Keratinocyte (primary cell): ENCODE results near the gene CLRN1.

Experiments
- EZH2 ChIP-seq: IDR thresholded peaks from one replicate; pipeline ENCODE4 v1.6.1; 2012; ENCODE audit warnings: inconsistent platforms, mild to moderate bottlenecking, low read length, moderate library complexity
- TF ChIP-seq, protein P1 (sequence below), 3 experiments: IDR thresholded peaks in 1 of 3; conservative IDR thresholded peaks in 1 of 3; optimal IDR thresholded peaks in 1 of 3; 2 replicates in 2 of 3; 3 replicates in 1 of 3; pipeline versions ENCODE3 to v1.5.1; 2011; ENCODE audit warnings: low read length in 3 of 3, mild to moderate bottlenecking in 3 of 3, moderate library complexity in 2 of 3, control low read depth in 1 of 3, inconsistent platforms in 1 of 3; ENCODE audit not compliant: insufficient read depth in 2 of 3; ENCODE audit errors: extremely low read depth in 1 of 3

DNA sequence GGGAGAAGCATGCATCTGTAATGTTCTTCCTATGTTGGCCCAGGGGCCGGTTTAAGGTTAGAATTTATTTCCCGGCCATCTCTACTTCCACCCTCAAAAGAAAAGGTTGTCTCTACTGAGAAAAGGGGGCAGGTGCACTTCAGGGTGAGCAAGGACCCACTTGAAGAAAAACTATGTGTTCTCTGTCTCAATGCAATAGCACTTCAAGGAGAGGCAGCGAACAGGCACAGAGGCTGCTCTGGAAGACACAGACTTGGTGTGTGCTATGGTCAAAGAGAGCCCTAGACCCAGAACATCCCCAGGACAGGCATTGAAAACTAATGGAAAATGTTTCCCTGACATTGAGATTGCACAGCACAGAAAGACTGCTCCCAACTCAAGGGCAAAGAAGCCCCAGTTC lies 74.9 kb downstream of the CLRN1 start:
- TF ChIP-seq, protein P1, sequence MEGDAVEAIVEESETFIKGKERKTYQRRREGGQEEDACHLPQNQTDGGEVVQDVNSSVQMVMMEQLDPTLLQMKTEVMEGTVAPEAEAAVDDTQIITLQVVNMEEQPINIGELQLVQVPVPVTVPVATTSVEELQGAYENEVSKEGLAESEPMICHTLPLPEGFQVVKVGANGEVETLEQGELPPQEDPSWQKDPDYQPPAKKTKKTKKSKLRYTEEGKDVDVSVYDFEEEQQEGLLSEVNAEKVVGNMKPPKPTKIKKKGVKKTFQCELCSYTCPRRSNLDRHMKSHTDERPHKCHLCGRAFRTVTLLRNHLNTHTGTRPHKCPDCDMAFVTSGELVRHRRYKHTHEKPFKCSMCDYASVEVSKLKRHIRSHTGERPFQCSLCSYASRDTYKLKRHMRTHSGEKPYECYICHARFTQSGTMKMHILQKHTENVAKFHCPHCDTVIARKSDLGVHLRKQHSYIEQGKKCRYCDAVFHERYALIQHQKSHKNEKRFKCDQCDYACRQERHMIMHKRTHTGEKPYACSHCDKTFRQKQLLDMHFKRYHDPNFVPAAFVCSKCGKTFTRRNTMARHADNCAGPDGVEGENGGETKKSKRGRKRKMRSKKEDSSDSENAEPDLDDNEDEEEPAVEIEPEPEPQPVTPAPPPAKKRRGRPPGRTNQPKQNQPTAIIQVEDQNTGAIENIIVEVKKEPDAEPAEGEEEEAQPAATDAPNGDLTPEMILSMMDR (optimal IDR thresholded peaks at IDR 0.05 in 1 of 3, IDR thresholded peaks at IDR 0.05 in 1 of 3, conservative IDR thresholded peaks at IDR 0.05 in 1 of 3; ENCODE audit: extremely low read depth in 1 of 3, insufficient read depth in 2 of 3, low read length in 3 of 3), result no peak
- no peak for TF ChIP-seq EZH2
